SK-N-SH treated with all-trans-retinoic acid at 6 μM for 48 hours (cell line): Measurements from ENCODE around the gene IL16.

ENCODE experiments used
- ARNTL ChIP-seq: fragments of 450-650 bp; formaldehyde crosslinking; IDR thresholded peaks from 2 replicates; pipeline ENCODE4 v1.5.0; 2020; ENCODE audit warnings: low read depth, mild to moderate bottlenecking, moderate library complexity, borderline replicate concordance
- CREB5 ChIP-seq: fragments of 250-450 bp; sonication (Bioruptor Pico); IDR thresholded peaks from 2 replicates; pipeline ENCODE4 v1.5.1; 2020; ENCODE audit warnings: low read depth, mild to moderate bottlenecking, moderate library complexity
- CSDC2 ChIP-seq: fragments of 250-450 bp; sonication (Bioruptor Pico); IDR thresholded peaks from 2 replicates; pipeline ENCODE4 v1.5.0; 2020; ENCODE audit warnings: mild to moderate bottlenecking, moderate library complexity
- PATZ1 ChIP-seq: fragments of 250-450 bp; sonication (Bioruptor Pico); IDR thresholded peaks from 2 replicates; pipeline ENCODE4 v1.8.0; 2020; ENCODE audit warnings: mild to moderate bottlenecking, moderate library complexity, borderline replicate concordance
- TOX ChIP-seq: fragments of 250-450 bp; sonication (Bioruptor Pico); IDR thresholded peaks from 2 replicates; pipeline ENCODE4 v1.8.0; 2021; ENCODE audit warnings: mild to moderate bottlenecking, moderate library complexity, borderline replicate concordance
- ZFP3 ChIP-seq: fragments of 250-450 bp; sonication (Bioruptor Pico); IDR thresholded peaks from 2 replicates; pipeline ENCODE4 v1.5.0; 2020; ENCODE audit warnings: mild to moderate bottlenecking, moderate library complexity
- ZNF8 ChIP-seq: fragments of 450-650 bp; formaldehyde crosslinking; IDR thresholded peaks from 2 replicates; pipeline ENCODE4 v1.5.0; 2020; ENCODE audit warnings: mild to moderate bottlenecking, moderate library complexity

GRCh38 chr15:81157939-81158223 lies 38.8 kb upstream of the IL16 start:
- no peak for TF ChIP-seq PATZ1 (CRISPR knock-in tag)
- TF ChIP-seq ARNTL: no peak
- TF ChIP-seq ZFP3 (CRISPR knock-in tag): no peak
- no peak for TF ChIP-seq TOX (CRISPR knock-in tag)
- TF ChIP-seq ZNF8 (CRISPR knock-in tag): no peak
- no peak for TF ChIP-seq CREB5
- no peak for TF ChIP-seq CSDC2
